HEK293 (cell line): Measurements from ENCODE around the gene CD19.
A peak's percentile ranks its signal among the peaks of the same experiment; 100 is the strongest.

Source experiments
- CTCF ChIA-PET: fragments of 350-600 bp; formaldehyde crosslinking; extraction: SDS; loops from one replicate; lab custom pipeline; 2021; ENCODE audit warnings: antibody characterized with exemption; lab: Yijun Ruan, JAX
- POLR2A ChIA-PET: fragments of 300-600 bp; formaldehyde crosslinking; extraction: SDS; loops from one replicate; lab custom pipeline; 2020; ENCODE audit warnings: antibody characterized with exemption, inconsistent platforms; lab: Yijun Ruan, JAX
- H3K27ac ChIP-seq: fragments of 200-500 bp; sonication (Bioruptor generic); 2 replicates; pipeline ENCODE4 v1.5.1; 2014; ENCODE audit warnings: low read depth, low read length, control low read depth, inconsistent platforms; ENCODE audit errors: extremely low read depth
- H3K36me3 ChIP-seq, 2 experiments: fragments of 200-500 bp in 1 of 2; sonication (Bioruptor generic) in 1 of 2; 1 replicate in 1 of 2; 2 replicates in 1 of 2; pipeline ENCODE4 v1.5.1; 2014 to 2017; ENCODE audit warnings: inconsistent platforms in 2 of 2, low read length in 2 of 2; ENCODE audit not compliant: control insufficient read depth in 2 of 2, insufficient read depth in 1 of 2
- H3K4me1 ChIP-seq: fragments of 200-500 bp; sonication (Bioruptor generic); 2 replicates; pipeline ENCODE4 v1.5.1; 2014; ENCODE audit warnings: mild to moderate bottlenecking, low read length, inconsistent platforms; ENCODE audit not compliant: control insufficient read depth, insufficient read depth
- H3K4me3 ChIP-seq: 2 replicates; pipeline ENCODE4 v1.5.1; 2011; ENCODE audit warnings: low read depth, mild to moderate bottlenecking, control low read depth, low read length, moderate library complexity
- H3K9me3 ChIP-seq: fragments of 200-500 bp; sonication (Bioruptor generic); 2 replicates; pipeline ENCODE4 v1.5.1; 2014; ENCODE audit warnings: low read depth, low read length, inconsistent platforms; ENCODE audit not compliant: control insufficient read depth, insufficient read depth
- FEZF1 ChIP-seq: fragments of 450-650 bp; formaldehyde crosslinking; IDR thresholded peaks from 2 replicates; pipeline ENCODE4 v1.5.1; 2016; ENCODE audit warnings: missing biosample characterization, missing genetic modification characterization
- KLF1 ChIP-seq: fragments of 450-650 bp; formaldehyde crosslinking; IDR thresholded peaks from 2 replicates; pipeline ENCODE4 v1.5.1; 2016; ENCODE audit warnings: missing biosample characterization, missing genetic modification characterization
- KLF7 ChIP-seq: fragments of 450-650 bp; formaldehyde crosslinking; IDR thresholded peaks from 2 replicates; pipeline ENCODE4 v1.5.1; 2016; ENCODE audit warnings: missing biosample characterization, missing genetic modification characterization, borderline replicate concordance
- KLF8 ChIP-seq: fragments of 450-650 bp; formaldehyde crosslinking; IDR thresholded peaks from 2 replicates; pipeline ENCODE4 v1.5.1; 2016; ENCODE audit warnings: missing biosample characterization, missing genetic modification characterization
- SP2 ChIP-seq: fragments of 450-650 bp; formaldehyde crosslinking; IDR thresholded peaks from 2 replicates; pipeline ENCODE4 v1.5.1; 2016; ENCODE audit warnings: missing biosample characterization, missing genetic modification characterization
- YY2 ChIP-seq: fragments of 450-650 bp; formaldehyde crosslinking; IDR thresholded peaks from 2 replicates; pipeline ENCODE4 v1.5.1; 2016; ENCODE audit warnings: missing biosample characterization, missing genetic modification characterization
- ZBTB1 ChIP-seq: fragments of 450-650 bp; formaldehyde crosslinking; IDR thresholded peaks from 2 replicates; pipeline ENCODE4 v1.5.1; 2016; ENCODE audit warnings: missing biosample characterization, missing genetic modification characterization
- ZBTB20 ChIP-seq: fragments of 450-650 bp; formaldehyde crosslinking; IDR thresholded peaks from 2 replicates; pipeline ENCODE4 v1.5.1; 2016; ENCODE audit warnings: missing biosample characterization, missing genetic modification characterization
- ZBTB48 ChIP-seq: fragments of 450-650 bp; formaldehyde crosslinking; IDR thresholded peaks from 2 replicates; pipeline ENCODE4 v1.5.1; 2016; ENCODE audit warnings: missing biosample characterization, missing genetic modification characterization
- ZBTB8A ChIP-seq: fragments of 450-650 bp; formaldehyde crosslinking; IDR thresholded peaks from 2 replicates; pipeline ENCODE4 v1.5.1; 2016; ENCODE audit warnings: missing biosample characterization, missing genetic modification characterization
- ZNF169 ChIP-seq: fragments of 450-650 bp; formaldehyde crosslinking; IDR thresholded peaks from 2 replicates; pipeline ENCODE4 v1.5.1; 2016; ENCODE audit warnings: missing biosample characterization, missing genetic modification characterization
- ZNF2 ChIP-seq: fragments of 450-650 bp; formaldehyde crosslinking; IDR thresholded peaks from 2 replicates; pipeline ENCODE4 v1.5.1; 2016; ENCODE audit warnings: missing biosample characterization, missing genetic modification characterization
- ZNF202 ChIP-seq: fragments of 450-650 bp; formaldehyde crosslinking; IDR thresholded peaks from 2 replicates; pipeline ENCODE4 v1.5.1; 2016; ENCODE audit warnings: missing biosample characterization, missing genetic modification characterization, borderline replicate concordance
- ZNF211 ChIP-seq: fragments of 450-650 bp; formaldehyde crosslinking; IDR thresholded peaks from 2 replicates; pipeline ENCODE4 v1.5.1; 2016; ENCODE audit warnings: low read depth, missing biosample characterization, missing genetic modification characterization
- ZNF335 ChIP-seq: fragments of 450-650 bp; formaldehyde crosslinking; conservative IDR thresholded peaks from 2 replicates; pipeline ENCODE4 v1.5.1; 2016; ENCODE audit warnings: missing biosample characterization, missing genetic modification characterization
- ZNF341 ChIP-seq: fragments of 450-650 bp; formaldehyde crosslinking; IDR thresholded peaks from 2 replicates; pipeline ENCODE4; 2016; ENCODE audit warnings: low read depth, missing biosample characterization, missing genetic modification characterization
- ZNF37A ChIP-seq: fragments of 450-650 bp; IDR thresholded peaks from 2 replicates; pipeline ENCODE4 v1.5.1; 2018; ENCODE audit warnings: missing biosample characterization, missing genetic modification characterization
- ZNF561 ChIP-seq: fragments of 450-650 bp; IDR thresholded peaks from 2 replicates; pipeline ENCODE4 v1.5.1; 2018; ENCODE audit warnings: missing biosample characterization, missing genetic modification characterization, borderline replicate concordance
- ZNF596 ChIP-seq: fragments of 450-650 bp; IDR thresholded peaks from 2 replicates; pipeline ENCODE4 v1.5.0; 2018; ENCODE audit warnings: missing biosample characterization, mild to moderate bottlenecking, missing genetic modification characterization, moderate library complexity
- ZNF660 ChIP-seq: fragments of 450-650 bp; IDR thresholded peaks from 2 replicates; pipeline ENCODE4 v1.5.1; 2018; ENCODE audit warnings: missing biosample characterization, mild to moderate bottlenecking, missing genetic modification characterization
- ZNF785 ChIP-seq: fragments of 450-650 bp; formaldehyde crosslinking; IDR thresholded peaks from 2 replicates; pipeline ENCODE4 v1.5.1; 2016; ENCODE audit warnings: missing biosample characterization, missing genetic modification characterization
- ZNF837 ChIP-seq: fragments of 450-650 bp; formaldehyde crosslinking; IDR thresholded peaks from 2 replicates; pipeline ENCODE4 v1.5.1; 2016; ENCODE audit warnings: missing biosample characterization, missing genetic modification characterization
- TF ChIP-seq, protein P1 (sequence below): fragments of 450-650 bp; formaldehyde crosslinking; IDR thresholded peaks from 2 replicates; pipeline ENCODE4 v1.5.0; 2017; ENCODE audit warnings: missing biosample characterization, missing genetic modification characterization, borderline replicate concordance
- TF ChIP-seq, protein P2 (sequence below): fragments of 450-650 bp; formaldehyde crosslinking; IDR thresholded peaks from 2 replicates; pipeline ENCODE4 v1.5.1; 2016; ENCODE audit warnings: missing biosample characterization, missing genetic modification characterization
- TF ChIP-seq, protein P3 (sequence below): fragments of 450-650 bp; formaldehyde crosslinking; IDR thresholded peaks from 2 replicates; pipeline ENCODE4 v1.5.1; 2017; ENCODE audit warnings: missing biosample characterization, missing genetic modification characterization
- TF ChIP-seq, protein P4 (sequence below): fragments of 450-650 bp; formaldehyde crosslinking; IDR thresholded peaks from 2 replicates; pipeline ENCODE4 v1.5.1; 2017; ENCODE audit warnings: missing biosample characterization, missing genetic modification characterization
- TF ChIP-seq, protein P5 (sequence below): fragments of 450-650 bp; formaldehyde crosslinking; IDR thresholded peaks from 2 replicates; pipeline ENCODE4 v1.5.1; 2016; ENCODE audit warnings: missing biosample characterization, missing genetic modification characterization

Gene CD19

DNA sequence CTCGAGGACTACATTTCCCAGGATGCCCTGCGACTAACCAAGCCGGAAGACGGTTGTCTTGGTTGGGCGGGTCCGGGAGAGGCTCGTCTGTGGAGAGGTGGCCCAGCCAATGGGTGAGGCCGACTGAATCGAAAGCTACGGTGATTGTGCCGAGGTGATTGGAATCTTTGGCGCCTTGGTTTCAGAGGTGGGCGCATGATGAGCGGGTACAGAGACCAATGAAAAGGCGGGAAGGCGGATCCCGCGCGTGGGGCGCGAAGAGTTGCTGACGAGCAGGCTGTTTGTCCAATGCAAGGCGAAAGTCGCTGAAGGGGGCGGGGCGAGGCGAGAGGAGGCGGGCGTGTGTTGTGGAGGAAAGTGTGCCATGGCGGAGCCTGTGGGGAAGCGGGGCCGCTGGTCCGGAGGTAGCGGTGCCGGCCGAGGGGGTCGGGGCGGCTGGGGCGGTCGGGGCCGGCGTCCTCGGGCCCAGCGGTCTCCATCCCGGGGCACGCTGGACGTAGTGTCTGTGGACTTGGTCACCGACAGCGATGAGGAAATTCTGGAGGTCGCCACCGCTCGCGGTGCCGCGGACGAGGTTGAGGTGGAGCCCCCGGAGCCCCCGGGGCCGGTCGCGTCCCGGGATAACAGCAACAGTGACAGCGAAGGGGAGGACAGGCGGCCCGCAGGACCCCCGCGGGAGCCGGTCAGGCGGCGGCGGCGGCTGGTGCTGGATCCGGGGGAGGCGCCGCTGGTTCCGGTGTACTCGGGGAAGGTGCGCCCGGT is 19.1 kb downstream of the CD19 start, which contains the start of gene NFATC2IP (continued):
- peak; percentile 75 for TF ChIP-seq ZNF335
- TF ChIP-seq ZNF785, result no peak
- TF ChIP-seq ZNF211, result no peak
- TF ChIP-seq FEZF1 (tag by site-specific recombination), result no peak
- TF ChIP-seq ZNF837, result no peak
- TF ChIP-seq ZBTB1 (tag by site-specific recombination), result no peak
- TF ChIP-seq YY2 (tag by site-specific recombination), result peak; percentile 87
- TF ChIP-seq ZNF37A, result no peak
- TF ChIP-seq, protein P1, sequence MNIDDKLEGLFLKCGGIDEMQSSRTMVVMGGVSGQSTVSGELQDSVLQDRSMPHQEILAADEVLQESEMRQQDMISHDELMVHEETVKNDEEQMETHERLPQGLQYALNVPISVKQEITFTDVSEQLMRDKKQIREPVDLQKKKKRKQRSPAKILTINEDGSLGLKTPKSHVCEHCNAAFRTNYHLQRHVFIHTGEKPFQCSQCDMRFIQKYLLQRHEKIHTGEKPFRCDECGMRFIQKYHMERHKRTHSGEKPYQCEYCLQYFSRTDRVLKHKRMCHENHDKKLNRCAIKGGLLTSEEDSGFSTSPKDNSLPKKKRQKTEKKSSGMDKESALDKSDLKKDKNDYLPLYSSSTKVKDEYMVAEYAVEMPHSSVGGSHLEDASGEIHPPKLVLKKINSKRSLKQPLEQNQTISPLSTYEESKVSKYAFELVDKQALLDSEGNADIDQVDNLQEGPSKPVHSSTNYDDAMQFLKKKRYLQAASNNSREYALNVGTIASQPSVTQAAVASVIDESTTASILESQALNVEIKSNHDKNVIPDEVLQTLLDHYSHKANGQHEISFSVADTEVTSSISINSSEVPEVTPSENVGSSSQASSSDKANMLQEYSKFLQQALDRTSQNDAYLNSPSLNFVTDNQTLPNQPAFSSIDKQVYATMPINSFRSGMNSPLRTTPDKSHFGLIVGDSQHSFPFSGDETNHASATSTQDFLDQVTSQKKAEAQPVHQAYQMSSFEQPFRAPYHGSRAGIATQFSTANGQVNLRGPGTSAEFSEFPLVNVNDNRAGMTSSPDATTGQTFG (tag by site-specific recombination), result no peak
- TF ChIP-seq, protein P2, sequence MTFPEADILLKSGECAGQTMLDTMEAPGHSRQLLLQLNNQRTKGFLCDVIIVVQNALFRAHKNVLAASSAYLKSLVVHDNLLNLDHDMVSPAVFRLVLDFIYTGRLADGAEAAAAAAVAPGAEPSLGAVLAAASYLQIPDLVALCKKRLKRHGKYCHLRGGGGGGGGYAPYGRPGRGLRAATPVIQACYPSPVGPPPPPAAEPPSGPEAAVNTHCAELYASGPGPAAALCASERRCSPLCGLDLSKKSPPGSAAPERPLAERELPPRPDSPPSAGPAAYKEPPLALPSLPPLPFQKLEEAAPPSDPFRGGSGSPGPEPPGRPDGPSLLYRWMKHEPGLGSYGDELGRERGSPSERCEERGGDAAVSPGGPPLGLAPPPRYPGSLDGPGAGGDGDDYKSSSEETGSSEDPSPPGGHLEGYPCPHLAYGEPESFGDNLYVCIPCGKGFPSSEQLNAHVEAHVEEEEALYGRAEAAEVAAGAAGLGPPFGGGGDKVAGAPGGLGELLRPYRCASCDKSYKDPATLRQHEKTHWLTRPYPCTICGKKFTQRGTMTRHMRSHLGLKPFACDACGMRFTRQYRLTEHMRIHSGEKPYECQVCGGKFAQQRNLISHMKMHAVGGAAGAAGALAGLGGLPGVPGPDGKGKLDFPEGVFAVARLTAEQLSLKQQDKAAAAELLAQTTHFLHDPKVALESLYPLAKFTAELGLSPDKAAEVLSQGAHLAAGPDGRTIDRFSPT (tag by site-specific recombination), result no peak
- peak; percentile 40; the same call in 1 of the 2 replicates for TF ChIP-seq ZNF2 (tag by site-specific recombination)
- TF ChIP-seq ZNF202 (tag by site-specific recombination), result no peak
- 0 out of 2 replicates have a peak, but pooled peaks have one; percentile 39 for TF ChIP-seq KLF7 (tag by site-specific recombination)

DNA sequence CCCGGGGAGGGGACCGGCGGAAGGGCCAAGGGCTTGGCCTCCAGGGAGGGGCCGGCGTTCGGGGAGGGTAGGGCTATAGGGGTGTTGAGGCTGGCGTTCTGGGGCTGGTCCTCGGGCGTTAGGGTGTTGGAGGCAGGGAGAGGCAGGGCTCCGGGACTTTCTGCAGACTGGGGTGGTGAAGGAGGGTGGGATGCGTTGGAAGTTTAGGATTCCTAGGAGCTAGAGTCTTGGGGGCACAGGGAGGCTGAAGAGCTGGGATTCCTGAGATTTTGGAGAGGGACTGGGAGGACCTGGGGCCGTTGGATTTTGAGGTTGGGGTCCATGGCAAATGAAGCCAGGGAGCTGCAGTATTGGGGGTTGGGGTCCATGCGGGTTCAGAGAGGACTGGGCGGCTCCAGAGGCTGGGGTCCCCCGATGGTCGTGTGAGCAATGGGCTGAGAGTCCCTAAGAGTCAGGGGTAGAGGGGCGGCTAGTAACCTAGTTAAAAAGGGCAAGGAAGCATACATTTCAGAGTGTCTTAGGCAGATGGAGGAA is 19.7 kb downstream of the CD19 start:
- POLR2A ChIA-PET, result interaction anchor here (2.2 kb wide), 1 partner anchor 72 kb away, joined by 8 read pairs; the partner anchor contains the start of gene ATP2A1
- H3K27ac ChIP-seq, result peak overlapping the region; percentile 83; the same call in 1 of the 2 replicates
- peaks cover 35 to 45% of the 10 kb centered on the region in 2 experiments for H3K36me3 ChIP-seq
- peak overlapping the region; percentile 90 for H3K4me3 ChIP-seq
- H3K9me3 ChIP-seq, result no peaks in the 10 kb centered on the region
- CTCF ChIA-PET, result interaction anchor here (0.6 to 0.7 kb wide), 2 partner anchors 26 to 360 kb away, joined by 3 read pairs; no protein-coding TSS in a partner anchor
- H3K4me1 ChIP-seq, result no peaks in the 10 kb centered on the region
- TF ChIP-seq ZBTB8A (tag by site-specific recombination) (peak; percentile 61), ZNF596 (no peak), ZBTB48 (tag by site-specific recombination) (peak; percentile 42; the same call in 1 of the 2 replicates), ZNF561 (tag by site-specific recombination) (no peak), ZNF341 (tag by site-specific recombination) (peak; percentile 78; the same call in 1 of the 2 replicates), ZNF660 (0 out of 2 replicates have a peak, but pooled peaks have one; percentile 8), ZNF335 (peak; percentile 56), ZBTB20 (tag by site-specific recombination) (peak; percentile 67; the same call in 1 of the 2 replicates), KLF1 (tag by site-specific recombination) (peak; percentile 41; the same call in 1 of the 2 replicates), SP2 (tag by site-specific recombination) (peak; percentile 64), KLF8 (0 out of 2 replicates have a peak, but pooled peaks have one; percentile 16), ZNF169 (no peak)
- TF ChIP-seq, protein P3, sequence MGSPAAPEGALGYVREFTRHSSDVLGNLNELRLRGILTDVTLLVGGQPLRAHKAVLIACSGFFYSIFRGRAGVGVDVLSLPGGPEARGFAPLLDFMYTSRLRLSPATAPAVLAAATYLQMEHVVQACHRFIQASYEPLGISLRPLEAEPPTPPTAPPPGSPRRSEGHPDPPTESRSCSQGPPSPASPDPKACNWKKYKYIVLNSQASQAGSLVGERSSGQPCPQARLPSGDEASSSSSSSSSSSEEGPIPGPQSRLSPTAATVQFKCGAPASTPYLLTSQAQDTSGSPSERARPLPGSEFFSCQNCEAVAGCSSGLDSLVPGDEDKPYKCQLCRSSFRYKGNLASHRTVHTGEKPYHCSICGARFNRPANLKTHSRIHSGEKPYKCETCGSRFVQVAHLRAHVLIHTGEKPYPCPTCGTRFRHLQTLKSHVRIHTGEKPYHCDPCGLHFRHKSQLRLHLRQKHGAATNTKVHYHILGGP, result no peak
- TF ChIP-seq, protein P4, sequence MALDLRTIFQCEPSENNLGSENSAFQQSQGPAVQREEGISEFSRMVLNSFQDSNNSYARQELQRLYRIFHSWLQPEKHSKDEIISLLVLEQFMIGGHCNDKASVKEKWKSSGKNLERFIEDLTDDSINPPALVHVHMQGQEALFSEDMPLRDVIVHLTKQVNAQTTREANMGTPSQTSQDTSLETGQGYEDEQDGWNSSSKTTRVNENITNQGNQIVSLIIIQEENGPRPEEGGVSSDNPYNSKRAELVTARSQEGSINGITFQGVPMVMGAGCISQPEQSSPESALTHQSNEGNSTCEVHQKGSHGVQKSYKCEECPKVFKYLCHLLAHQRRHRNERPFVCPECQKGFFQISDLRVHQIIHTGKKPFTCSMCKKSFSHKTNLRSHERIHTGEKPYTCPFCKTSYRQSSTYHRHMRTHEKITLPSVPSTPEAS, result no peak
- TF ChIP-seq, protein P5, sequence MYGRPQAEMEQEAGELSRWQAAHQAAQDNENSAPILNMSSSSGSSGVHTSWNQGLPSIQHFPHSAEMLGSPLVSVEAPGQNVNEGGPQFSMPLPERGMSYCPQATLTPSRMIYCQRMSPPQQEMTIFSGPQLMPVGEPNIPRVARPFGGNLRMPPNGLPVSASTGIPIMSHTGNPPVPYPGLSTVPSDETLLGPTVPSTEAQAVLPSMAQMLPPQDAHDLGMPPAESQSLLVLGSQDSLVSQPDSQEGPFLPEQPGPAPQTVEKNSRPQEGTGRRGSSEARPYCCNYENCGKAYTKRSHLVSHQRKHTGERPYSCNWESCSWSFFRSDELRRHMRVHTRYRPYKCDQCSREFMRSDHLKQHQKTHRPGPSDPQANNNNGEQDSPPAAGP (tag by site-specific recombination), result 0 out of 2 replicates have a peak, but pooled peaks have one; percentile 53
